DOHH2 (cell line): ENCODE results near the gene RNF213.
A peak's percentile ranks its signal among the peaks of the same experiment; 100 is the strongest.

ENCODE experiments used
- H3F3A ChIP-seq: fragments of 200-600 bp; sonication (generic), shearing (Covaris generic); 2 replicates; pipeline ENCODE4 v1.6.0; 2016; ENCODE audit warnings: antibody characterized with exemption, mild to moderate bottlenecking; ENCODE audit not compliant: control insufficient read depth, insufficient read depth
- H3K27ac ChIP-seq: fragments of 200-600 bp; sonication (generic); 2 replicates; pipeline ENCODE4 v1.5.1; 2014; ENCODE audit warnings: low read depth, mild to moderate bottlenecking, low read length, moderate library complexity
- H3K27me3 ChIP-seq: fragments of 200-600 bp; sonication (generic); 2 replicates; pipeline ENCODE4 v1.6.1; 2014; ENCODE audit warnings: mild to moderate bottlenecking, low read length, mixed read lengths; ENCODE audit not compliant: control insufficient read depth
- H3K36me3 ChIP-seq: fragments of 200-600 bp; sonication (generic); 2 replicates; pipeline ENCODE4 v1.6.1; 2014; ENCODE audit warnings: mild to moderate bottlenecking, low read length, moderate library complexity, mixed read lengths; ENCODE audit not compliant: control insufficient read depth
- H3K4me1 ChIP-seq: fragments of 200-600 bp; sonication (generic); 2 replicates; pipeline ENCODE4 v1.6.1; 2014; ENCODE audit warnings: mild to moderate bottlenecking, low read length, mixed read lengths; ENCODE audit not compliant: control insufficient read depth
- H3K4me2 ChIP-seq: fragments of 200-600 bp; sonication (generic); 2 replicates; pipeline ENCODE4 v1.6.0; 2014; ENCODE audit warnings: mild to moderate bottlenecking, low read length, moderate library complexity
- H3K4me3 ChIP-seq: fragments of 200-600 bp; sonication (generic); 2 replicates; pipeline ENCODE4 v1.5.1; 2014; ENCODE audit warnings: mild to moderate bottlenecking, low read length, mixed read lengths
- H3K79me2 ChIP-seq: fragments of 200-600 bp; sonication (generic); 2 replicates; pipeline ENCODE4 v1.6.1; 2014; ENCODE audit warnings: mild to moderate bottlenecking, low read length, mixed read lengths; ENCODE audit not compliant: control insufficient read depth
- H3K9me2 ChIP-seq: fragments of 200-600 bp; sonication (generic); replicated peaks from 2 replicates; pipeline ENCODE4 v1.6.1; 2014; ENCODE audit warnings: mild to moderate bottlenecking, low read length, mixed read lengths; ENCODE audit not compliant: control insufficient read depth
- H3K9me3 ChIP-seq: fragments of 200-600 bp; sonication (generic); 2 replicates; pipeline ENCODE4 v1.6.1; 2014; ENCODE audit warnings: antibody characterized with exemption, low read length, mixed read lengths; ENCODE audit not compliant: control insufficient read depth, insufficient read depth
- H4K20me1 ChIP-seq: fragments of 200-600 bp; sonication (generic); 2 replicates; pipeline ENCODE4 v1.6.0; 2014; ENCODE audit warnings: low read depth, mild to moderate bottlenecking, antibody characterized with exemption, low read length, moderate library complexity; ENCODE audit not compliant: control insufficient read depth, insufficient read depth
- CTCF ChIP-seq: fragments of 200-600 bp; sonication (generic); IDR thresholded peaks from one replicate; pipeline ENCODE4 v1.5.1; 2014; ENCODE audit warnings: antibody characterized with exemption, mild to moderate bottlenecking, low read depth, low read length; ENCODE audit not compliant: poor library complexity, severe bottlenecking
- EZH2phosphoT487 ChIP-seq: fragments of 200-600 bp; sonication (generic); IDR thresholded peaks from 2 replicates; pipeline ENCODE4 v1.6.1; 2017; ENCODE audit warnings: borderline replicate concordance, mild to moderate bottlenecking, antibody characterized with exemption, low read length, moderate library complexity, mixed read lengths

RNF213 gene

GRCh38 chr17:80251966-80252365 is 8.7 kb upstream of the RNF213 start:
- H3K4me1 ChIP-seq = no peaks in the 10 kb centered on the region
- no peak overlapping the region for H3K4me2 ChIP-seq
- H3K27ac ChIP-seq = no peak overlapping the region
- H3K79me2 ChIP-seq = no peaks in the 10 kb centered on the region
- no peaks in the 10 kb centered on the region for H3K9me2 ChIP-seq
- no peaks in the 10 kb centered on the region for H3F3A ChIP-seq
- H3K4me3 ChIP-seq = no peak overlapping the region
- no peaks in the 10 kb centered on the region for H3K9me3 ChIP-seq
- H4K20me1 ChIP-seq = 0 out of 2 replicates have a peak, but pooled peaks cover 4% of the 10 kb centered on the region
- H3K36me3 ChIP-seq = no peaks in the 10 kb centered on the region
- peaks cover 3% of the 10 kb centered on the region; the same call in 1 of the 2 replicates for H3K27me3 ChIP-seq
- TF ChIP-seq CTCF (no peak), EZH2phosphoT487 (no peak)

- Histone ChIP-seq H3K27ac (no peak overlapping the region), H3K36me3 (no peaks in the 10 kb centered on the region), H3F3A (no peaks in the 10 kb centered on the region), H3K27me3 (peaks cover 7% of the 10 kb centered on the region), H4K20me1 (0 out of 2 replicates have a peak, but pooled peaks cover 4% of the 10 kb centered on the region), H3K4me1 (no peaks in the 10 kb centered on the region), H3K9me2 (no peaks in the 10 kb centered on the region), H3K79me2 (no peaks in the 10 kb centered on the region), H3K4me3 (no peak overlapping the region), H3K9me3 (no peaks in the 10 kb centered on the region), H3K4me2 (no peak overlapping the region)
- TF ChIP-seq EZH2phosphoT487 (no peak), CTCF (peak; percentile 53)
Measured at GRCh38 chr17:80252871-80253270, 7.8 kb upstream of the RNF213 start.

- Histone ChIP-seq H3F3A (peaks cover 3% of the 10 kb centered on the region), H3K4me2 (no peak overlapping the region), H3K36me3 (no peaks in the 10 kb centered on the region), H3K27me3 (peaks cover 13% of the 10 kb centered on the region), H4K20me1 (0 out of 2 replicates have a peak, but pooled peaks cover 4% of the 10 kb centered on the region), H3K4me3 (no peak overlapping the region), H3K9me2 (no peaks in the 10 kb centered on the region), H3K79me2 (no peaks in the 10 kb centered on the region), H3K9me3 (no peaks in the 10 kb centered on the region), H3K27ac (no peak overlapping the region), H3K4me1 (no peaks in the 10 kb centered on the region)
- TF ChIP-seq EZH2phosphoT487 (no peak), CTCF (no peak)
Measured at GRCh38 chr17:80253631-80254395, 6.8 kb upstream of the RNF213 start.
